ENCODE measurements around the gene CD53. TPM values are rescaled to one million over a fixed set of nuclear protein-coding genes. Genes with fewer than 3 reads are reported as not detected.

The CD53 gene
- total RNA-seq, 2 donors from 2014 or later: 5.7 to 12.2 TPM

DNA sequence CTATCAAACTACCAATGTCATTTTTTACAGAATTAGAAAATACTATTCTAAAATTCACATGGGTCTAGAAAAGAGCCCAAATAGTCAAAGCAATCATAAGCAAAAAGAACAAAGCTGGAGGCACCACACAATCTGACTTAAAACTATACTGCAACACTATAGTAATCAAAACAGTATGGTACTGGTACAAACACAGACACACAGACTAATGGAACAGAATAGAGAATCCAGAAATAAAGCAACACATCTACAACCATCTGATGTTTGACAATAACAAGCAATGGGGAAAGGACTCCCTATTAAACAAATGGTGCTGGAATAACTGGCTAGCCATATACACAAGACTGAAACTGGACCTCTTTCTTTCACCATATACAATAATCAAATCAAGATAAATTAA is 39.8 kb downstream of the CD53 start:
- H3K36me3 ChIP-seq: no peaks in the 10 kb centered on the region
- DNase-seq (ENCODE audit: low spot score): no peak
- TF ChIP-seq POLR2AphosphoS5 (IDR thresholded peaks at IDR 0.05) (no peak), POLR2A (IDR thresholded peaks at IDR 0.05) (no peak)
- TF ChIP-seq, protein P1, sequence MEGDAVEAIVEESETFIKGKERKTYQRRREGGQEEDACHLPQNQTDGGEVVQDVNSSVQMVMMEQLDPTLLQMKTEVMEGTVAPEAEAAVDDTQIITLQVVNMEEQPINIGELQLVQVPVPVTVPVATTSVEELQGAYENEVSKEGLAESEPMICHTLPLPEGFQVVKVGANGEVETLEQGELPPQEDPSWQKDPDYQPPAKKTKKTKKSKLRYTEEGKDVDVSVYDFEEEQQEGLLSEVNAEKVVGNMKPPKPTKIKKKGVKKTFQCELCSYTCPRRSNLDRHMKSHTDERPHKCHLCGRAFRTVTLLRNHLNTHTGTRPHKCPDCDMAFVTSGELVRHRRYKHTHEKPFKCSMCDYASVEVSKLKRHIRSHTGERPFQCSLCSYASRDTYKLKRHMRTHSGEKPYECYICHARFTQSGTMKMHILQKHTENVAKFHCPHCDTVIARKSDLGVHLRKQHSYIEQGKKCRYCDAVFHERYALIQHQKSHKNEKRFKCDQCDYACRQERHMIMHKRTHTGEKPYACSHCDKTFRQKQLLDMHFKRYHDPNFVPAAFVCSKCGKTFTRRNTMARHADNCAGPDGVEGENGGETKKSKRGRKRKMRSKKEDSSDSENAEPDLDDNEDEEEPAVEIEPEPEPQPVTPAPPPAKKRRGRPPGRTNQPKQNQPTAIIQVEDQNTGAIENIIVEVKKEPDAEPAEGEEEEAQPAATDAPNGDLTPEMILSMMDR (IDR thresholded peaks at IDR 0.05): no peak
- H3K9me3 ChIP-seq: no peaks in the 10 kb centered on the region
- no peaks in the 10 kb centered on the region for H3K27me3 ChIP-seq (replicated peaks; ENCODE audit: insufficient read depth)
- no peak overlapping the region for H3K4me3 ChIP-seq
- no peaks in the 10 kb centered on the region for H3K4me1 ChIP-seq (replicated peaks)
- intact Hi-C loops (cut with DNase I): no loop called here
- H3K27ac ChIP-seq: no peak overlapping the region

DNA sequence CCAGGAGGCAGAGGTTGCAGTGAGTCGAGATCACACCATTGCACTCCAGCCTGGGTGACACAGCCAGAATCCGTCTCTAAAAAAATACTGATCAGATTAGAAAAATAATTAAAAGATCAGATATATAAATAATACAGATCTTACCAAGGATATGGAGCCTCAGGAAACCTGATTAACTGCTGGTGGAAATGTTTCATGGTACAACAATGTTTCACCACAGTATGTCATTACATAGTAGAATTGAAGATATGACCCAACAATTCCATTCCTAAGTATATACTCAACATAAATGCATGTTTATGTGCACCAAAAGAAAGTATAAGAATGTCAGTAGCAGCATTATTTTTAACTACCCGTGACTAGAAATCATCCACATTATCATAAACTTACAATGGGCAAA is 41.7 kb downstream of the CD53 start:
- H3K27me3 ChIP-seq (replicated peaks; ENCODE audit: insufficient read depth): no peaks in the 10 kb centered on the region
- no peak for TF ChIP-seq POLR2AphosphoS5 (IDR thresholded peaks at IDR 0.05)
- TF ChIP-seq, protein P1 (IDR thresholded peaks at IDR 0.05): no peak
- no peak for TF ChIP-seq POLR2A (IDR thresholded peaks at IDR 0.05)
- H3K9me3 ChIP-seq: no peaks in the 10 kb centered on the region
- intact Hi-C loops (cut with DNase I): no loop called here
- no peaks in the 10 kb centered on the region for H3K4me1 ChIP-seq (replicated peaks)
- no peak overlapping the region for H3K4me3 ChIP-seq
- no peak for DNase-seq (ENCODE audit: low spot score)
- WGBS: 89% methylated on average over 3 of the region's 3 CpGs
- no peaks in the 10 kb centered on the region for H3K36me3 ChIP-seq
- no peak overlapping the region for H3K27ac ChIP-seq

DNA sequence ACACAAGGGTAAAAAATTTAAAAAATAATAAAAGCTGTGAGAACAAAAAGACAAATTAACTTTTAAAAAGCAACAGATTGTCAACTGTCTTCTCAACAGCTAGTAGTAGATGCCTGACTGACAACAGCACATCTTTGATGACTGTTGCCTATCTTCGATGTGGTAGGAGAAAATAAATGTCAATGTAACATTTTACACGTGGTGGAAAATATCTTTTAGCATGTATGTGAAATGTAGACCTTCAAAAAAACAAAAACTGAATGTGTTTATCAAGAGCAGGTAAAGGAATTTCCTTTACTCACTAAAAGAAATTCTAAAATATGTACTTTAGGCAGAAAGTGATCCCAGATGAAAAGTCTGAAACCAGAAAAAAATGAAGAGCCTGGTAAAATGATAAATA is 42.9 kb downstream of the CD53 start:
- intact Hi-C loops (cut with DNase I): no loop called here
- DNase-seq (ENCODE audit: low spot score): no peak
- H3K27me3 ChIP-seq (replicated peaks; ENCODE audit: insufficient read depth): no peaks in the 10 kb centered on the region
- H3K4me3 ChIP-seq: no peak overlapping the region
- H3K9me3 ChIP-seq: no peaks in the 10 kb centered on the region
- no peaks in the 10 kb centered on the region for H3K4me1 ChIP-seq (replicated peaks)
- no peak for TF ChIP-seq POLR2AphosphoS5 (IDR thresholded peaks at IDR 0.05)
- TF ChIP-seq POLR2A (IDR thresholded peaks at IDR 0.05): no peak
- TF ChIP-seq, protein P1 (IDR thresholded peaks at IDR 0.05): no peak
- no peaks in the 10 kb centered on the region for H3K36me3 ChIP-seq
- H3K27ac ChIP-seq: no peak overlapping the region
- WGBS: 66% methylated on average over 2 of the region's 2 CpGs

DNA sequence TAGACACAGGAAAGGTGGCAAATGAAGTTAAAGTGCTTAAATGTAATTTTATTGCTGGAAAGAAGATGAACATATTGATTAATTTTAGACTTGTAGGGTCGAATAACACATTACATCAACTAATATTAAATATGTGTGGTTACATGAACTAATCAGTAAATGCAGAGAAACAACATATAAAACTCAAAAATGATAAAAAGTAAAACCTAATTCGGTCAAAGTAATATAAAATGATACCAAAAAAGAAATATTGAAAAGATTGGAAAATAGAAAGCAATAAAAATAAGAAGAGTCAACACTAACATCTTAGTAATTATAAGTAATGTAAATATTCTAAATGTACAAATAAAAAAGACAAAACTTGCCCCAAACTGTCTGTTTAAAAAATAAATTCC is 43.3 kb downstream of the CD53 start:
- H3K4me3 ChIP-seq: no peak overlapping the region
- no peaks in the 10 kb centered on the region for H3K9me3 ChIP-seq
- intact Hi-C loops (cut with DNase I): no loop called here
- 78% methylated on average over 2 of the region's 2 CpGs for WGBS
- H3K27me3 ChIP-seq (replicated peaks; ENCODE audit: insufficient read depth): no peaks in the 10 kb centered on the region
- no peak for DNase-seq (ENCODE audit: low spot score)
- H3K27ac ChIP-seq: no peak overlapping the region
- no peak for TF ChIP-seq POLR2AphosphoS5 (IDR thresholded peaks at IDR 0.05)
- H3K4me1 ChIP-seq (replicated peaks): no peaks in the 10 kb centered on the region
- no peaks in the 10 kb centered on the region for H3K36me3 ChIP-seq

DNA sequence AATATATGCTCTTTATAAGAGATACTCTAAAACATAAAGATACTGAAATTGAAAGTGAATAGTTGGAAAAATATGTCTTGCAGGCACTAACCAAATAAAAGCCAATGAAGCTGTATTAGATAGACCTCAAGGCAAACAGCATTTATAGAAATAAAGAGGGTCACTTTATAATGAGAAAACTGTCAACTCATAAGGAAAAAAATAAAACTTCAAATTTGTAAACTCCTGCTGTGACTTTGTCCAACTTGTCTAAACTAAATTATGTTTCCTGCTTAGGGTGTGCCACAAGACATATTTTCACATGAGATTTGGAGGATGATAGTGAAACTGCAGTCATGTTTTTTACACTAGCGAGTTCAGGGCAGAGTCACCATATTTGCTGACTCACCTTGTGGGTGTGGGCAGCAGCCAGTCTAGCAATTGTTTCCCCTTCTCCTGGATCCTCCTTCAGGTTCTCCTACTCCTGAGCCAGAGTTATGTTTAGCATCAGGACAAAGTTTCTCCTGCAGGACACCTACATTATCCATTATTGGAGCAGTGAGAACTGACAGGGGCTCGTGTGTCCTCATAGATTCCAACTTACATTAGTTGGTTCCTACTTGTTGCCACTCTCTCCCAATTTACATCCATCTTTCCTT is 43.8 kb downstream of the CD53 start:
- H3K4me3 ChIP-seq: no peak overlapping the region
- H3K36me3 ChIP-seq: no peaks in the 10 kb centered on the region
- no peaks in the 10 kb centered on the region for H3K27me3 ChIP-seq (replicated peaks; ENCODE audit: insufficient read depth)
- no peaks in the 10 kb centered on the region for H3K9me3 ChIP-seq
- H3K27ac ChIP-seq: no peak overlapping the region
- intact Hi-C loops (cut with DNase I): no loop called here
- DNase-seq (ENCODE audit: low spot score): no peak
- TF ChIP-seq, protein P1 (IDR thresholded peaks at IDR 0.05): no peak
- TF ChIP-seq POLR2AphosphoS5 (IDR thresholded peaks at IDR 0.05): no peak
- TF ChIP-seq POLR2A (IDR thresholded peaks at IDR 0.05): no peak
- WGBS: 37% methylated on average over 2 of the region's 2 CpGs
- H3K4me1 ChIP-seq (replicated peaks): no peaks in the 10 kb centered on the region
